CMK (cell line): Measurements from ENCODE around the gene NEURL2.

ENCODE experiments used
- DNase-seq: peaks from one replicate; pipeline ENCODE4 v3.0.0-alpha.2; 2010; ENCODE audit warnings: low read depth

NEURL2 gene

GRCh38 chr20:45842169-45842812, 48.7 kb downstream of the NEURL2 start:
- DNase-seq, result no peak

GRCh38 chr20:45841407-45842129, 49.4 kb downstream of the NEURL2 start:
- DNase-seq, result no peak

DNA sequence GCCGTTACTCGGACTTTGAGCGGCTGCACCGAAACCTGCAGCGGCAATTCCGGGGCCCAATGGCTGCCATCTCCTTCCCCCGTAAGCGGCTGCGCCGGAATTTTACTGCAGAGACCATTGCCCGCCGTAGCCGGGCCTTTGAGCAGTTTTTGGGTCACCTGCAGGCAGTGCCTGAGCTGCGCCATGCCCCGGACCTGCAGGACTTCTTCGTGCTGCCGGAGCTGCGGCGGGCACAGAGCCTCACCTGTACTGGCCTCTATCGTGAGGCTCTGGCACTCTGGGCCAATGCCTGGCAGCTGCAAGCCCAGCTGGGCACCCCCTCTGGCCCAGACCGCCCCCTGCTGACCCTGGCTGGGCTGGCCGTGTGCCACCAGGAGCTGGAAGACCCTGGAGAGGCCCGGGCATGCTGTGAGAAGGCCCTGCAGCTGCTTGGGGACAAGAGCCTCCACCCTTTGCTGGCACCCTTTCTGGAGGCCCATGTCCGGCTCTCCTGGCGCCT, 50.3 kb downstream of the NEURL2 start:
- DNase-seq, result no peak
